ENCODE measurements around the gene PICALM.

The PICALM gene

DNA sequence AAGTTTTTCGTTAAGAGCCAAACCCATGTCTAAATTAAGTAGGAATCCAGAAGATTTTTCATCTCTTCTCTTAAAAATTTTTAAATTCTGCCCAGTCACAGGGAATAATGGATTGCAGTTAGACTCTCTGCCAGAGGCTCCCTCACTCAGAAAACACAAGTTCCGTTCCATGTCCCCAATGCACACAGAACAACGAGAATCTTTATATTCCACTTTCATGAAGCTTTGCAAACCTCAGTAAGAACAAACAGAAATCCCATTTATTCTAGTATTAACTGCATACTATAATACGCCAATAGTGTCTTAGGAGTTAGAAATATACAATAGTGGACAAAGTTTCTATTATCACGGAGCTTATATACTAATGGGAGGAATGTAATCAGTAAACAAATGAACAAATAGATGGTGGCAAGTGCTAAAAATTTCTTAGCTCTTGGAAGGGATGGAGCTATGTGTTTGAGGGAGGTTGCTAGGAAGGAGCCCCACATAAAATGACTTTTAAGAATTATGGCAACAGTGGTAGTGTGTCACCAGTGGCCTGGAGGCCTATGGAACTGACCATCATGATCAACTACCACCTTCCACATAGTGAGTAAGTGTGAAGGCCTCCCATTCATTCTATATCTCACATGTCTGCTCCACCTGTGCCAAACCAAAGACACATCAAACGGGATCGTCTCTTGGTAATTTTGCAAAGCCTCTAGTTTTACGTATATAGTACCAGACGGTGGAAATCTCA, 24.9 kb downstream of the PICALM start:
- no peak for ATAC-seq

DNA sequence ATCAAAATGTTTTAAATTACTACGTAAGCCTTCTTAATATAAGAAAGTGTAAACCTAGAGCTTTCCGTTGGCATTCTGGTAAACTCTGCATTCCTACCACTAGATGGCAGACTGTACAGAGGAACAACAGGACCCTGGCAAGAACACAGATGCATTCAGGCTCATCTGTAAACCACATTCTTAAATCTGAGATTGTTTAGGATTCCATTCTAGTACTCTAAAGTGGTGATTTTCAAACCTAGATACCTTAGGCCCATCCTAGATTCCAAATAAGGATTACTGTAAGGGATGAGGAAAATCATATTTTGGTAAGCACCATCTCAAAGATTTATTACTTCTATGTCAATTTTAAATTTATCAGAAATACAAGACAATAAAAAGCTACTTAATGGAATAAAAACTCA, 26.9 kb downstream of the PICALM start:
- ATAC-seq = peak; percentile 57 to 63

DNA sequence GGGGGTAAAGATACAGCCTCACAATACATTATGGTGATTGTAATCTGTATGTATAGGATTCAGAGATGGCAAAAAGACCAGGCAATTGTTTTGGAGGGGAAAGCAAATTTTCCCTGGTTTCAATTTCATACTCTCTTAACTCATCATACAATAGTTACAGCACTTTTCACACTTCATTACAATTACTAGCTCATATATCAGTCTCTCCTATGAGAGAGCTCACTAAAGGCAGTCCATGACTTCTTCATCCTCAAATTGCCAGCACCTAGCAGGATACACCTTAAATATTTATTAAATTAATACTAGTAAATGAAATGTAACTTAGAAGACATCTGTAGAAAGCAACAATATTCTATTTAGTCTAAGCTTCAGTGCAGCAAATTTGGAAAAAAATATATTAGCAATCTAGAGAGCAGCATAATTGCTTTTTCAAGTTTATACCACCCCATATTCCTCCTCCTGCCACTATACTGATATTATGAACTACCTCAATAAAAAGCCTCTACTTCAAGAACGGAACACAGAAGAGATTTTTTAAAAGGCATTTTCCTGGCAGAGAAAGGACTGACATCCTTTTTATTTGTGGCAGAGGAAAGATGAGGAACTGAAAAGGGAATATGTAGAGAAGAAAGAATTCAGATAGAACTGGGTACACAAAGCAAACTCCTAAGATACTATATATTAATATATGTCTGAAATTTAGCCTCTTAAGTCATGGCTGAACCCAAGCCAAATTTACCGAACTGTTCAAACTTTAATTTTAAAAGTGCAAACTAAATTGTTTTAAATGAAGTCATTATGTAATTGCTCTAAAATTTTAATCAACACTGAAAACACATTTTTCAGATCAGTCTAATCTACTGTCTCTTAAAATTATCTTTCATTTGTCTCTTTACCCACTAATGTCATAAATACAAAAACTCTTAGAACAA, 27.7 kb downstream of the PICALM start:
- no peak for ATAC-seq

DNA sequence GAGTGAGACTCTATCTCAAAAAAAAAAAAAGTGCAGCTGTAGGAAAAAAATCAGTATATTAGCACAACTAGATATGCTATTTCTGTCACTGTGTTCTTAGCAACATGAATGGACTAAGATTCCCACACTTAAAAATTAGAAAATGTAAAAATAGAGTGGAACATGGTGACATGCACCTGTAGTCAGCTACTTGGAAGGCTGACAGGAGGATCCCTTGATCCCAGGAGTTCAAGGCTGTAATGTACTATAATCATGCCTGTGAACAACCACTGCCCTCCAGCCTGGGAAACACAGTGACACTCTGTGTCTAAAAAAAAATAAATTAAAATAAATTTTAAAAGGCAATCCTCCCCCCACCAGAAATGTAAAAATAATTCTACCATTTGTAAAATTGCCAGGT, 29.8 kb downstream of the PICALM start:
- ATAC-seq = no peak

DNA sequence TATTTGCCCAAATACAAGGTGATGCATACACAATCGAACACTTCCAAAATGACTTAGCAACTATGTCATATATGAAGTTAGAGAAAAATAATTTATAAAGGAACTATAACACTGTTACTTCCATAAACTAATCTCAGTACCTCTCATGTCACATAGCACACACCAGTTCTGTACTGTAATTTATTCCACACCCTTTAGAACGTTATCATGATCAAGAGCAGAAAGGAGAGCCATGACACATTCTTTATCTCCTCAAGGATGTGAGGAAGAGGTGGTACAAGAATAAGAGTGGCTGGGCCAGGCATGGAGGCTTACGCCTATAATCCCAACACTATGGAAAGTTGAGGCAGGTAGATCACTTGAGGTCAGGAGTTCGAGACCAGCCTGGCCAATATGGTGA, 31.1 kb downstream of the PICALM start:
- peak in 1 of 2 donors; percentile 21 for ATAC-seq

DNA sequence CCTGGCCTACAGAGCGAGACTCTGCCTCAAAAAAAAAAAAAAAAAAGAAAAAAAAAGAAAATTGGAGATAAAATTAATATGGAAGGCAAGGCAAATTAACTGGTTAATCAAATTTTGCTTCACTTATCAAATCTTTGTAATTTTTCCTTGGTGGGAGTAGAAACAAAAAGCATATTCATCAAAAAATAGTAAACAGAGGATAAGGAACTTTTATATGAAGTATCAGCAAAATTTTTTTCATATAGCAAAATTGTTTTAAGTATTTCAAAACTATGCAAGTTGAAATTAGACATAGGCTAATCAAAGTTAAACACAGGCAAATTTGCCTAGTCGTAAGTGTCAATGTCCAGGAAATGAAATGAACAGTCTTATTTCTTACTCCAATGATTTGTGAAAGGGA, 33.0 kb downstream of the PICALM start:
- no peak for ATAC-seq

DNA sequence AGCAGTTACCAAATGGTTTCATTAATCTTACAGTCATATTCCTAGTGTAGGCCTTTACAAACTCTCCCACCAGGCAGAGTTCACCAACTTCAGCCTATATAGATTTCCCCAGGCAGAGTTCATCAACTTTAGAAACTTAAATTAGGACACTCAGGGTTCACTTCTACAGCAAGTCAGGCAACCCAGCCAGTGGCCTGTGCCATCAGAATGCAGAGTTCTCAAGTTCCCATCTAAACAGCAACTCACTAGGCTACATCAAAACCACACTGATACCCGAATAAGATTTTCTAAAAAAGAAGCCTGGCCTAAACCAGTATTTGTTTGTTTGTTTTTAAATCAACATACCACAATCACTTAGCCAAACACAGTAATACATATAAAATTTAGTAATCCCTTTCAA, 33.7 kb downstream of the PICALM start:
- no peak for ATAC-seq

DNA sequence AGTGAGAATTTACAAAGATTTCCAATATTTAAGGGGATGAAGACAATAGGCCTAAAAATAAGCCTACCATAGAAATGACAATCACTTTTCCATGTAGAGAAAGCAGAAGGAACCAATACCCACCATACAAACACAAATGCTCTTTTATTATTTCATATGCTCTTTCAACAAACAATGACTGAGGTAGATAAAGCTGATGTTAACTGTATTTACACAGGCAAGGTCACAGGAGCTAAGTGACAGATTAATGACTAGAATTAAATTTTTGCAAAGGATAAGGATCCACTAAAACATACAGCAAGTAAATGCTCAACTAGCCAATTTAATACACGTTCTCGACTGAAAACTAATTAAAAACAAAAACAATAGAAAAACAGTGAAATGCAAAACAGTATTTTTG, 34.2 kb downstream of the PICALM start:
- ATAC-seq = no peak

DNA sequence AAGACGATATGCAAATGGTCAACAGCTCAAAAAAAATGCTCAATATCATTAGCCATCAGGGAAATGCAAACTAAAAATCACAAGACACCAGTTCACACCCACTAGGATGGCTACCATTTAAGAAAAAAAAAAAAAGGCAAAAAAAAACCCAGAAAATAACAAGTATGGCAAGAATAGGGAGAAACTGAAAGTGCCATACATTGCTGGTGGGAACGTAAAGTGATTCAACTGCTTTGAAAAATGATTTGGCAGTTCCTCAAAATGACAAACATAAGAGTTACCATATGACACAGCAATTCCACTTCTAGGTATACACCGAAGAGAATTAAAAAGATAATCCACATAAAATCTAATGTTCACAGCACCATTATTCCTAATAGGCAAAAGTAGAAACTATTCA, 47.5 kb downstream of the PICALM start:
- peak; percentile 72 to 77 for ATAC-seq

DNA sequence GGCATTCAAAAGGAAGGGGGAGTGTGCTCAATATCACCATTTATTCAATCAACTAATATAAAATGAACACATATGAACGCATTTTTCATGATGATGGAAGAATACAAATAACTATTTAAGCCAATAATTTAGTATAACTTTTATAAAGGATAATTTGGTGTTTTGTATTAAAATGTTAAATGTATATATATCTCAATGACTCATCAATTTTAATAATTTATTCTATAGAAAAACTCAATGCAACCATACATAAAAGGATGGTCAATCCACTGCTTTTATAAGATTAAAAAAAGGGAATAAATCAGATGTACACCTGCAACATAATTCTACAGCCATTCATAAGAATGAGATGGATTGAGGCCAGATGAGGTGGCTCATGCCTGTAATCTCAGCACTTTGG, 50.6 kb downstream of the PICALM start:
- no peak for ATAC-seq

DNA sequence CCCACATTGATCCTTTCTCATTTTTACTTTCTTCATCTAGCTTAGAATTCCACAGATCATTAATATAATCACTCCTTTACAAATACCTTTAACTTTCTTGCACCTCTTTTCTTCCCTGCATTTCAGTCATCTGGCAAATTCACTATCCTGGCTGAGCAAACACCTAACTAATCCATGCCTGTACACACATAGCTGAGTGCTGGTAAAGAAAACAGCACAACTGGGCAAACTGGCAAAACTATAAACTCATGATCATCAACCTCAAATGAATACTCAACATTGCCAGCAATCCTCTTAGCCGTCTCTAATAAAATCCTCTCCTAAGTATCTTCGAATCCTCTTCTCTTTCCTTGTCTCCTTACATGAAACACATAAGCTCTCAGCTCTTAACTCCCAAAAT, 52.4 kb downstream of the PICALM start:
- ATAC-seq = no peak

DNA sequence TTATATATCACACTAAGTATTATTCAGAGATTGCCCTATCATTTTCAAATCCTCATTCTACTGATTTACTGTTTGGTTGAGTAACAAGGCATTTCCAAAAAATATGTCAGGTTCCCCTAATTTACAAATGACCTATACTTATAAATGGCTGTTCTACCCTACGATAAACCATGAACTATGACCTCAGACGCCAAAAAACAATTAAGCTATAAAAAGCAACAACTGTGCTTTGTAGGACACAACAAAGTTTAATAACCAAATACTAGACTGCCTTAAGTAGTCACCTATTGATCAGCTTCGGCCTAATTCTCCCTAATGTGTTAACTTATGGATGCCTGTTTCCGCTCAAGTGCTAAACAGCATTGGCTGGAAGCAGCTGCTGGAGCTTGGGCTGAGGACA, 53.2 kb downstream of the PICALM start:
- no peak for ATAC-seq

DNA sequence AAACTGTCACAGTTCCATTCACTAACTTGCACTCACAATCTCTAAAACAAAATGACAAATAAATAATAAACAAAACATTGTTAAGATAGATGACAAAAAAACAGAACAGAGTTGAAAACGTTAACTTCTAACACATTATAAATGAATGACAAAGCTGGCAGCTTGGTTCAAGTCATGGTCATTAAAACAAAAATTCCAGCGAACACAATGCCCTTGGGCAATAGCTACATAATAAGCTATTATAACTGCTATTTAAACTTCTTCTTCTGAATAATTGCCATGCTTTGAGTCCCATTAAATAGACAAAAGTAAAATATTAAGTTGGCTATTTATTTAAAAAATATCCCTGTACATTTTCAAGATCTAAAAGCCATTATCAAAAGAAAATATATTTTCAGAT, 54.7 kb downstream of the PICALM start:
- ATAC-seq = no peak

DNA sequence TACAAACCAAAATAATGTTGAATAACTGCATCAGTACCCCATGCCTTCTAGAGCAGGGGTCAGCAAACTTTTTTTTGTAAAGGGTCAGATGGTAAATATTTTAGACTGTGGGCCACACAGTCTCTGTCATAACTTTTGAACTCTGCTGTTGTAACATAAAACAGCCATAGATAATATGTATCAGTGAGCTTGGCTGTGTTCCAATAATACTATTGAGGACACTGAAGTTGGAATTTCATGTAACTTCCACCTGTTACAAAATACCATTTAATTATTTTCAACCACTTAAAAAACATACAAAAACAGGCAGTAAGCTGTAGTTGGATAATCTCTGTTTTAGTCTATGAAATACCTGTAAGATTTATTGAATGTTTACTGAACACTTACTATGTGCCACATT, 55.2 kb downstream of the PICALM start:
- ATAC-seq = no peak

DNA sequence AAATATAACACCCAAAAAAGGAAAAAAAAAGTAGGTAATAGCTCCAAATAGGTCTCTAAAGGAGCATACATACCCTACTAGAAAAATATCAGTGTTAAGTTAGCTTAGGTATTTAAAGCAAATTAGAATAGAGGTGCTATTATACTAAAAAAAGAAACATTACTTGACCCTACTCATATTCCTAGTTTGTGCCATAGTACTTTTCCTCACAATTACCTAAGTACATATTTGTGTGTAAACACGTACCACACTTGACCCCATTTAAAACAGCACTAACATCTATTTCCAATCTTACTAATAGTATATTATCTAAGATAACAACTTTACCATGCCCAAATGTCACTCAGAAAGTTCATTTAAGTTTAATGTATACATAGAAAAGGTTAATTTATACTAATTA, 57.7 kb downstream of the PICALM start:
- ATAC-seq = no peak

DNA sequence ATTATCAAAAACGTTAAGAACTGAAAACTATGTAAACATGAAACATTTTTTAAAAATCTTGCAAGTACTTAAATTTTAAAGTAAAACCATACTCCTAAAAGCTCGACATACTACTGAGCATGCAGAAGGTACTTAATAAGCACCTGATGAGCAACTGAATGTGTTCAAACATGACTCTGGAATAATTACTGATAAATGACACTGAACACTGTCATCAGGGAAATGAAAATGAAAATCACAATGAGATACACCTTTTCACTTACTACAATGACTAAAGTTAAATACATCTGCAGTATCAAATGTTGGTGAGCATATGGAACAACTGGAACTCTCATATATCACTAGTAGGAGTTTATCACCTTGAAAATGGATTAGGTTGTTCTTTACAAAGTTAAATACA, 65.2 kb downstream of the PICALM start:
- peak; percentile 55 to 59 for ATAC-seq

DNA sequence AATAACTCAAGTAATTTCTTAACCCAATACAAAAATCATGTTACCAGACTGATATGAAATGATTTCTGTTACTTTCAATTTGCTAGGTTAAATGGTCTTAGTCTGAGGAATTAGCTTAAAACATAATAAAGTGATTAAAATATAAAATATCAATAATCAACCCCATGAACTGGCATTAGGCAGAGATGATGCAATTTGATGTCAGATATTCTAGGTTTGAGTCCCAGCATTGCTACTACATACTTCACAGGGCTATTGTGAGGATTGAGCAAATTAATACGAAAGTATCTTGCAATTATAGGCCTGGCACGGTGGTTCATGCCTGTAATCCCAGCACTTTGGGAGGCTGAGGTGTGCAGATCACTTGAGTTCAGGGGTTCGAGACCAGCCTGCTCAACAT, 66.5 kb downstream of the PICALM start:
- ATAC-seq = no peak

DNA sequence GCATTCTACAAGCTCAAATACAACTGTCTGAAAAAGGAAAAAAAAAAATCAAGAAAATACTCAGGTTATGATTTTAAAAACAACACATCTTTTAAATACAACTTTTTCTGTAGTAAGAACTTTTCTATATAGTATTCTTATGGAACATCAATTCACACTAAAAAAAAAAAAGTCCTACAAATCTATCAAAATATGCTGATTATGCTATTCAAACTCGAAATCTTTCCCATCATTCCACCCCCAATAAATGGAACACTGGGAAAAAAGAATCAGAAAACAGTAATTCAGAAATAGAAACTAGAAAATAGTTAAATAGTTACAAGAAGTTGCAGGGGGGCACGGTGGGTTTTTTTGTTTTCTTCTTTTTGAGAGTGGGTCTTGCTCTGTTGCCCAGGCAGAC, 77.4 kb downstream of the PICALM start:
- ATAC-seq = no peak

DNA sequence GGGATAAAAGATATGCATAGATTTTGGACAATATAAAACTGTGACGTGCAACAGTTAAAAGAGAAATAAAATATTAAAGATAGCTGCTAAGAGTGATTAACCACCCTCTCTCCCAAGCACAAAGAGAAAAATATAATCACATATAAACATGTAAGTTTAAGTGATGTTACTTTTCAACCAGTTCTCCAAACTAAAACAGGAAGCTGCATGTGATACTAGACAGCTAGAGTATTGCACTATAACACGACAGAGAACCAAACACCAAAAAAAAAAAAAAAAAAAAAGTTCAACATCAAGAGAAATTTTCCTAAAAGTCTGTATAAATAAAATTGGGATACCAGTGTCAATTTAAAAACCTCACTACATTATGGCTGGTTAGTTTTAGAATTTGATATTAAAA, 79.1 kb downstream of the PICALM start:
- no peak for ATAC-seq

DNA sequence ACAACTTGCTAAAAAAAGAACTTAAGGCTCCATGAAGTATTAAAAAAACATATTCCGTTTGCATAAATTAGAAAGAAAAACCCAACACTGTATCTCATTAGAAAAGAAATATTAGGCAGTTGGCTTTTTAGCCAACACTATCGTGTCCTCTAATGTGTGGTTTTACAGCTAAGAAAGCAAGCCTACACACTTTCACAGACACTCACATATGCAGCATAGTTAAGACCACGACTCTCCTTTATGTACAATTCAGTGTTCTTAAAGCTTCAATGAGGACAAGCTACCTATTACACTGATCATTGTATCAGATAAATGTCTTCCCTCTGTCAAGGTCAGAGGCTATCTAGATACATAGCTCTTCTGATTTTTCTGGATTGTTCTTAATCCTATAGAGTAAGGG, 80.1 kb downstream of the PICALM start:
- ATAC-seq = peak in 1 of 2 donors; percentile 38

DNA sequence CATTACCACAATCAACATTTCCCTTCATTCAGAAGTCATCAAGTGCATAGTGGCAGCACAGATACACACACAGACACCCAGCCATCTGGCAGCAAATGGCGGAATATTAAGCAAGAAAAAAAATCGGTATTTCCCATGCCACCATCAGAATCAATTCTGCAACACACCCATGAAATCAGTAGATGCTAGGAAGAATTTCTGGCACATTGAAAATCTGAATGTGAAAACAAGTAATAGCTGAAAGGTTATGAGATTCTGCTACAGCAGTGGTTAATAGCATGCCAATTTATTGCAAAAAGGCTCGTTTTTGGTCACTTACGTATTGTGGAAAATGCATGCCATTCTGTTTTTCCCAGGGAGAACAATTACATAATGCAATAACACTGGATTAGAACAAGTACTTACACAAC, 91.1 kb downstream of the PICALM start:
- no peak for ATAC-seq

DNA sequence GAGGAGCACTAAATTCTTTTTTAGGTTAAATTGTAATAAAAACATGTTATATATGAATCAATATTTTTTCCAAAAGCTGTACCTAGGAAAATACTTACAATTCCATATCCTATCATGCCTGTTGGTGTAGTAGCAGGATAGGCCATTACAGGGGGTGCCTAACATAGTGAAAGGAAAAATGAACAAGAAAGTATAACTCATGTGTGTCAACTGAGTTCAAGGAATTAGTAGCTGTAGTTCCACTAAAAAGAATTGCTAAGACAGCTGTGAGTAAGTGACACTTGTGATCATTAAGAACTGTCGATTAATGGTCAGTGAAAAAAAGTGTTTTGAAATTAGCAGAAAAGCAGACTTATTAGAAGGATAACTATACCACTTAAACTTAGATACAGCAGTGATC, 92.4 kb downstream of the PICALM start:
- ATAC-seq = peak; percentile 58 to 77

DNA sequence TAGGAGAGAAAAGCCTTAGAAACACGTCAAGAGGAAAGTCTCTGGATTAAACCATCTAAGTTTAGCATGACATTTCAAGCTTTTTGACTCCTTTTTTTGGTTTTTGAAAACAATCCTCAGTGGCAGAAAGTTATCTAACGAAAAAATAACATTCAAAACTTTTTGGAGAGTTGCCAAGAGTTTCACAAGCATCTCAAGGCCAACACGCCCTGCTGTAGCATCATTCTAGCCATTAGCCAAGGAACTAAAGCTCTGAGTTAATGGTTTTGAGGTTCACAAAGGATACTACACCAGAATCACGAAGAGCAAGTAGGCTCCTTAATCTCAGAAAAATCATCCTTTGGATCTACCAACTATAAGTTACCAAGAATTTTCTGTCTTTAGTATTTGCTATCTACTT, 94.8 kb downstream of the PICALM start:
- no peak for ATAC-seq

DNA sequence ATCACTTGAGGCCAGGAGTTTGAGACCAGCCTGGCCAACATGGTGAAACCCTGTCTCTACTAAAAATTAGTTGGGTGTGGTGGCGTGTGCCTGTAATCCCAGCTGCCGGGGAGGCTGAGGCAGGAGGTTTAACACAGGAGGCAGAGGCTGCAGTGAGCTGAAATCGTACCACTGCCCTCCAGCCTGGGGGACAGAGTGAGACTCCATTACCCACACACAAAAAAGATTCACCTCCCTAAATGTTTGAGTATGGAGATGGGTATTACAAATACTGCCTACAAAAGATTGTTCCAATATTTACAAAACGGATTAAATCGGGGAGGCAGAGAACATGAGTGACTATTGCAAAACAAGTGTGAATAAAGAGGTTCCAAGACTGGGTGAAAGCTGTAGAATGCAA, 98.3 kb downstream of the PICALM start:
- ATAC-seq = no peak
